ENCODE results near the gene PRDM11.

Gene PRDM11

GRCh38 chr11:45212566-45213315 is 66.3 kb downstream of the PRDM11 start:
- DNase-seq, result no peak

GRCh38 chr11:45213316-45213665 is 66.9 kb downstream of the PRDM11 start:
- DNase-seq, result no peak

GRCh38 chr11:45213717-45214116 is 67.3 kb downstream of the PRDM11 start:
- no peak for DNase-seq

GRCh38 chr11:45215098-45215865 is 68.8 kb downstream of the PRDM11 start:
- DNase-seq, result no peak

- DNase-seq, result no peak
Observed at GRCh38 chr11:45216031-45216430, 69.6 kb downstream of the PRDM11 start.

- no peak for DNase-seq
Observed at GRCh38 chr11:45216901-45217300, 70.5 kb downstream of the PRDM11 start.

- no peak for DNase-seq
Observed at GRCh38 chr11:45217991-45218390, 71.6 kb downstream of the PRDM11 start.

GRCh38 chr11:45218705-45219104 is 72.3 kb downstream of the PRDM11 start:
- no peak for DNase-seq

GRCh38 chr11:45219411-45219810 is 73.0 kb downstream of the PRDM11 start:
- DNase-seq, result no peak

- DNase-seq, result no peak
Observed at GRCh38 chr11:45223496-45223895, 77.1 kb downstream of the PRDM11 start.

GRCh38 chr11:45224766-45225165 is 78.3 kb downstream of the PRDM11 start:
- no peak for DNase-seq

GRCh38 chr11:45225277-45225676 is 78.8 kb downstream of the PRDM11 start:
- no peak for DNase-seq

- DNase-seq, result no peak
Observed at GRCh38 chr11:45225961-45226871, 79.8 kb downstream of the PRDM11 start.

- no peak for DNase-seq
Observed at GRCh38 chr11:45226901-45227300, 80.5 kb downstream of the PRDM11 start.

GRCh38 chr11:45227836-45228235 is 81.4 kb downstream of the PRDM11 start:
- DNase-seq, result no peak

GRCh38 chr11:45229401-45230020 is 83.1 kb downstream of the PRDM11 start:
- no peak for DNase-seq

- no peak for DNase-seq
Observed at GRCh38 chr11:45232341-45233080, 86.1 kb downstream of the PRDM11 start.

GRCh38 chr11:45233121-45233803 is 86.8 kb downstream of the PRDM11 start:
- DNase-seq, result peak; percentile 83

GRCh38 chr11:45233804-45234170 is 87.3 kb downstream of the PRDM11 start:
- DNase-seq, result no peak

GRCh38 chr11:45234306-45235006 is 88.0 kb downstream of the PRDM11 start:
- no peak for DNase-seq

All from activated CD8-positive, alpha-beta memory T cell treated with anti-CD3 and anti-CD28 coated beads, Interleukin-2, amount 50 U/mL, for 48 hours (primary cell).